H1 (cell line): ENCODE results near the gene TFCP2L1.

Source experiments
- BCL11A ChIP-seq, 2 experiments: IDR thresholded peaks; one replicate each; pipeline ENCODE4 v1.6.1; 2011; ENCODE audit warnings: low read depth in 2 of 2, low read length in 2 of 2, mild to moderate bottlenecking in 2 of 2
- CTCF ChIP-seq, 3 experiments: IDR thresholded peaks; 1 replicate in 2 of 3; 2 replicates in 1 of 3; pipeline versions ENCODE4 v1.5.1 to v1.6.1; 2011; ENCODE audit warnings: low read length in 3 of 3, mild to moderate bottlenecking in 3 of 3, inconsistent platforms in 2 of 3, low read depth in 1 of 3, moderate library complexity in 1 of 3; ENCODE audit not compliant: insufficient read depth in 1 of 3; ENCODE audit errors: control extremely low read depth in 1 of 3
- JUND ChIP-seq: IDR thresholded peaks from 2 replicates; pipeline ENCODE4 v1.6.1; 2011; ENCODE audit warnings: mild to moderate bottlenecking, improper control_type of control experiment, low read length
- KDM1A ChIP-seq: fragments of 200-600, 300-600 bp; sonication (generic); IDR thresholded peaks from 2 replicates; pipeline ENCODE4 v1.7.1; 2016; ENCODE audit warnings: mild to moderate bottlenecking, low read length, borderline replicate concordance
- KDM5A ChIP-seq: fragments of 200-600 bp; IDR thresholded peaks from 2 replicates; pipeline ENCODE4 v1.7.1; 2012; ENCODE audit warnings: mild to moderate bottlenecking, low read length, inconsistent platforms, mixed read lengths
- NRF1 ChIP-seq: IDR thresholded peaks from 2 replicates; pipeline ENCODE4 v1.6.1; 2011; ENCODE audit warnings: mild to moderate bottlenecking, low read depth, low read length, improper control_type of control experiment
- POLR2AphosphoS5 ChIP-seq: IDR thresholded peaks from 2 replicates; pipeline ENCODE4 v1.6.1; 2011; ENCODE audit warnings: low read depth, low read length
- RFX5 ChIP-seq: IDR thresholded peaks from 2 replicates; pipeline ENCODE4 v1.6.1; 2011; ENCODE audit warnings: low read depth, low read length, improper control_type of control experiment, borderline replicate concordance
- SIRT6 ChIP-seq: IDR thresholded peaks from one replicate; pipeline ENCODE4 v1.7.1; 2012; ENCODE audit warnings: low read length, inconsistent platforms
- SP1 ChIP-seq: IDR thresholded peaks from 2 replicates; pipeline ENCODE4 v1.6.1; 2011; ENCODE audit warnings: low read depth, low read length
- SRF ChIP-seq: IDR thresholded peaks from 2 replicates; pipeline ENCODE4 v1.6.1; 2011; ENCODE audit warnings: mild to moderate bottlenecking, low read depth, low read length, moderate library complexity
- USF2 ChIP-seq: IDR thresholded peaks from 2 replicates; pipeline ENCODE4 v1.6.1; 2011; ENCODE audit warnings: low read length, improper control_type of control experiment
- YY1 ChIP-seq: IDR thresholded peaks from 2 replicates; pipeline ENCODE4 v1.6.1; 2011; ENCODE audit warnings: low read depth, mild to moderate bottlenecking, low read length

- TF ChIP-seq NRF1 (no peak), CTCF (IDR thresholded peaks at IDR 0.05; ENCODE audit: control extremely low read depth in 1 of 3, insufficient read depth in 1 of 3, low read depth in 1 of 3, low read length in 3 of 3) (no peak), SP1 (no peak), POLR2AphosphoS5 (no peak), SIRT6 (no peak), YY1 (no peak), USF2 (no peak), KDM1A (no peak), BCL11A (IDR thresholded peaks at IDR 0.05; ENCODE audit: low read depth in 2 of 2, low read length in 2 of 2) (no peak), KDM5A (no peak), JUND (no peak), SRF (no peak), RFX5 (no peak)
Measured at GRCh38 chr2:121283670-121284462, 1.1 kb downstream of the TFCP2L1 start.
